PC-3 (cell line): ENCODE results near the gene POLR1C.

Source experiments
- EZH2 ChIP-seq: fragments of 300-600 bp; sonication (generic); IDR thresholded peaks from one replicate; pipeline ENCODE4 v1.6.1; 2017; ENCODE audit warnings: antibody characterized with exemption, mild to moderate bottlenecking, low read length; ENCODE audit not compliant: unreplicated experiment
- TF ChIP-seq, protein P1 (sequence below): fragments of 300-600 bp; sonication (generic); conservative IDR thresholded peaks from 2 replicates; pipeline ENCODE4 v1.5.1; 2017; ENCODE audit warnings: antibody characterized with exemption, low read depth, mild to moderate bottlenecking, low read length

DNA sequence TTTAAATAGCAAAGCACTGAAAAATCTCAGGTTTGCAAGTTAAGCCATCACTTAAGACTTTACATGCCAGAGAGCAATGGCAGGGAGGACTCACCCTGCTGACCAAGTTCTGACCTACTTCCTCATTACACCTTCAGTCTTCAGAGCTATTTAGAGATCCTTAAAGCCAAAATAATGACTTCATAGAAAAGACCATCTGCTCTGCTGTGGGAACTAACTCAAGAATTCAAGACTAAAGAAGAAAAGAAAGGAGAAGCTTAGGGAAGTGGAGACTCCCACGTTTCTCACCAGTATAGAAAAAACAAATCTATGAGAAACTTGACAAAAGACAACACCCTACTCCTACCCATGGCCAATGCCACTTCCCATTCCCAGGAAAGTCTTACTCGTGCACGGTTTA is 30.3 kb downstream of the POLR1C start:
- TF ChIP-seq, protein P1, sequence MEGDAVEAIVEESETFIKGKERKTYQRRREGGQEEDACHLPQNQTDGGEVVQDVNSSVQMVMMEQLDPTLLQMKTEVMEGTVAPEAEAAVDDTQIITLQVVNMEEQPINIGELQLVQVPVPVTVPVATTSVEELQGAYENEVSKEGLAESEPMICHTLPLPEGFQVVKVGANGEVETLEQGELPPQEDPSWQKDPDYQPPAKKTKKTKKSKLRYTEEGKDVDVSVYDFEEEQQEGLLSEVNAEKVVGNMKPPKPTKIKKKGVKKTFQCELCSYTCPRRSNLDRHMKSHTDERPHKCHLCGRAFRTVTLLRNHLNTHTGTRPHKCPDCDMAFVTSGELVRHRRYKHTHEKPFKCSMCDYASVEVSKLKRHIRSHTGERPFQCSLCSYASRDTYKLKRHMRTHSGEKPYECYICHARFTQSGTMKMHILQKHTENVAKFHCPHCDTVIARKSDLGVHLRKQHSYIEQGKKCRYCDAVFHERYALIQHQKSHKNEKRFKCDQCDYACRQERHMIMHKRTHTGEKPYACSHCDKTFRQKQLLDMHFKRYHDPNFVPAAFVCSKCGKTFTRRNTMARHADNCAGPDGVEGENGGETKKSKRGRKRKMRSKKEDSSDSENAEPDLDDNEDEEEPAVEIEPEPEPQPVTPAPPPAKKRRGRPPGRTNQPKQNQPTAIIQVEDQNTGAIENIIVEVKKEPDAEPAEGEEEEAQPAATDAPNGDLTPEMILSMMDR: no peak
- TF ChIP-seq EZH2: no peak
